ENCODE results near the gene ZNF618. TPM values are rescaled to one million over a fixed set of nuclear protein-coding genes. Genes with fewer than 3 reads are reported as not detected.
A peak's percentile ranks its signal among the peaks of the same experiment; 100 is the strongest.

The ZNF618 gene
- total RNA-seq, 1 experiment from 2014 or later, result 4.2 TPM

DNA sequence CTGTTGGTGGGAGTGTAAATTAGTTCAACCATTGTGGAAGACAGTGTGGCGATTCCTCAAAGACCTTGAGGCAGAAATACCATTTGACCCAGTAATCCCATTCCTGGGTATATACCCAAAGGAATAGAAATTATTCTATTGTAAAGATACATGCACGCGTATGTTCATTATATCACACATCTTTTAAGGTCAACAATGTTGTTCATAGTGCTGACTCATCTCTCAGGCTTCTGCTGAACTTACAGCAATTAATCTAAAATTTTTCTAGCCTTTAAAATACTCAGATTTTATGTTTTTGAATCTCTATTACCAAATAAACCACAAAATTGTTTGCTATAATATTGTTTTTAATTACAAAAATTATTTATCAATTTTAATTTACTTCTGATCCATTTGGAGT lies 38.8 kb upstream of the ZNF618 start:
- no peak overlapping the region for H3K27ac ChIP-seq (ENCODE audit: low read length)
- intact Hi-C loops (cut with micrococcal nuclease), result no loop called here
- H3K36me3 ChIP-seq (ENCODE audit: low read depth, low read length), result no peaks in the 10 kb centered on the region
- no peaks in the 10 kb centered on the region for H3K27me3 ChIP-seq (ENCODE audit: low read length)
- no peaks in the 10 kb centered on the region for H3K79me2 ChIP-seq (ENCODE audit: low read length)
- H3K4me1 ChIP-seq (ENCODE audit: insufficient read depth, low read length), result no peaks in the 10 kb centered on the region
- ChIA-PET CTCF (no interaction called here), POLR2A (ENCODE audit: unreplicated experiment) (no interaction called here)
- peak; percentile 22 for DNase-seq
- no TSS peak for BruUV-seq (replicated peaks)
- no peak for TF ChIP-seq EZH2 (IDR thresholded peaks at IDR 0.05; ENCODE audit: low read length, unreplicated experiment)
- TF ChIP-seq, protein P1, sequence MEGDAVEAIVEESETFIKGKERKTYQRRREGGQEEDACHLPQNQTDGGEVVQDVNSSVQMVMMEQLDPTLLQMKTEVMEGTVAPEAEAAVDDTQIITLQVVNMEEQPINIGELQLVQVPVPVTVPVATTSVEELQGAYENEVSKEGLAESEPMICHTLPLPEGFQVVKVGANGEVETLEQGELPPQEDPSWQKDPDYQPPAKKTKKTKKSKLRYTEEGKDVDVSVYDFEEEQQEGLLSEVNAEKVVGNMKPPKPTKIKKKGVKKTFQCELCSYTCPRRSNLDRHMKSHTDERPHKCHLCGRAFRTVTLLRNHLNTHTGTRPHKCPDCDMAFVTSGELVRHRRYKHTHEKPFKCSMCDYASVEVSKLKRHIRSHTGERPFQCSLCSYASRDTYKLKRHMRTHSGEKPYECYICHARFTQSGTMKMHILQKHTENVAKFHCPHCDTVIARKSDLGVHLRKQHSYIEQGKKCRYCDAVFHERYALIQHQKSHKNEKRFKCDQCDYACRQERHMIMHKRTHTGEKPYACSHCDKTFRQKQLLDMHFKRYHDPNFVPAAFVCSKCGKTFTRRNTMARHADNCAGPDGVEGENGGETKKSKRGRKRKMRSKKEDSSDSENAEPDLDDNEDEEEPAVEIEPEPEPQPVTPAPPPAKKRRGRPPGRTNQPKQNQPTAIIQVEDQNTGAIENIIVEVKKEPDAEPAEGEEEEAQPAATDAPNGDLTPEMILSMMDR (conservative IDR thresholded peaks at IDR 0.05; ENCODE audit: low read depth, low read length), result no peak
- TF ChIP-seq EZH2phosphoT487 (IDR thresholded peaks at IDR 0.05; ENCODE audit: borderline replicate concordance, low read length), result no peak
- no peak overlapping the region for H3K4me2 ChIP-seq (ENCODE audit: low read length)
- H4K20me1 ChIP-seq (ENCODE audit: low read length), result no peaks in the 10 kb centered on the region
- no peak for ATAC-seq
- H2AFZ ChIP-seq (ENCODE audit: low read length), result no peak overlapping the region
- H3K4me3 ChIP-seq (ENCODE audit: low read length), result no peak overlapping the region
- H3F3A ChIP-seq (ENCODE audit: low read length, unreplicated experiment), result no peaks in the 10 kb centered on the region
- H3K9me2 ChIP-seq (replicated peaks; ENCODE audit: low read length), result no peaks in the 10 kb centered on the region
- no peaks in the 10 kb centered on the region for H3K9me3 ChIP-seq (ENCODE audit: low read length)
- H3K9ac ChIP-seq (ENCODE audit: low read length), result no peak overlapping the region

DNA sequence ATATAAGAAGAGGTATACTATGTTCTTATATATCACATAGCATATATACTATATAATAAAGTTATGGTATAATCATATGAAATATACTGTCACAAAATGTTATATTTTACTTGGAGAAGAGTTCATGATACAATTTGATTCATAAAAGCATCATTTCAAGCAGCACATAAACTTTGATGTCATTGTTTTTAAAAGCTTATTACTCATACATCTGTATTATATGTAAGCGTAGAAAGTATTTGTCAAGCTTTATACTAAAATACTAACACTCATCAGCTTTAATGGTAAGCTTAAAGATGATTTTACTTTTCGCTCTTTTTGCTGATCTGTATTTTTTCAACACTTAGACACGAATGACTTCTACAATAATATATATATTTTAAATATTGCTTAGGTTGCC lies 34.0 kb upstream of the ZNF618 start:
- Histone ChIP-seq H4K20me1 (ENCODE audit: low read length) (no peaks in the 10 kb centered on the region), H3K36me3 (ENCODE audit: low read depth, low read length) (no peaks in the 10 kb centered on the region), H3K27ac (ENCODE audit: low read length) (no peak overlapping the region), H2AFZ (ENCODE audit: low read length) (no peak overlapping the region), H3K27me3 (ENCODE audit: low read length) (no peaks in the 10 kb centered on the region), H3F3A (ENCODE audit: low read length, unreplicated experiment) (no peaks in the 10 kb centered on the region), H3K79me2 (ENCODE audit: low read length) (no peaks in the 10 kb centered on the region), H3K9me2 (replicated peaks; ENCODE audit: low read length) (no peaks in the 10 kb centered on the region), H3K4me2 (ENCODE audit: low read length) (no peak overlapping the region), H3K9ac (ENCODE audit: low read length) (no peak overlapping the region), H3K4me3 (ENCODE audit: low read length) (no peak overlapping the region), H3K4me1 (ENCODE audit: insufficient read depth, low read length) (no peaks in the 10 kb centered on the region), H3K9me3 (ENCODE audit: low read length) (no peaks in the 10 kb centered on the region)
- no TSS peak for BruUV-seq (replicated peaks)
- ChIA-PET CTCF (no interaction called here), POLR2A (ENCODE audit: unreplicated experiment) (no interaction called here)
- TF ChIP-seq, protein P1 (conservative IDR thresholded peaks at IDR 0.05; ENCODE audit: low read depth, low read length), result no peak
- TF ChIP-seq EZH2 (IDR thresholded peaks at IDR 0.05; ENCODE audit: low read length, unreplicated experiment) (no peak), EZH2phosphoT487 (IDR thresholded peaks at IDR 0.05; ENCODE audit: borderline replicate concordance, low read length) (no peak)
- ATAC-seq, result no peak
- no peak for DNase-seq
- intact Hi-C loops (cut with micrococcal nuclease), result no loop called here

- H3K4me1 ChIP-seq (ENCODE audit: insufficient read depth, low read length), result no peaks in the 10 kb centered on the region
- no peaks in the 10 kb centered on the region for H3K27me3 ChIP-seq (ENCODE audit: low read length)
- no peak overlapping the region for H3K4me3 ChIP-seq (ENCODE audit: low read length)
- H3K4me2 ChIP-seq (ENCODE audit: low read length), result no peak overlapping the region
- H3K9ac ChIP-seq (ENCODE audit: low read length), result no peak overlapping the region
- no peaks in the 10 kb centered on the region for H3K79me2 ChIP-seq (ENCODE audit: low read length)
- no peak overlapping the region for H3K27ac ChIP-seq (ENCODE audit: low read length)
- H2AFZ ChIP-seq (ENCODE audit: low read length), result no peak overlapping the region
- TF ChIP-seq EZH2phosphoT487 (IDR thresholded peaks at IDR 0.05; ENCODE audit: borderline replicate concordance, low read length) (no peak), EZH2 (IDR thresholded peaks at IDR 0.05; ENCODE audit: low read length, unreplicated experiment) (no peak)
- TF ChIP-seq, protein P1 (conservative IDR thresholded peaks at IDR 0.05; ENCODE audit: low read depth, low read length), result no peak
- no peaks in the 10 kb centered on the region for H3F3A ChIP-seq (ENCODE audit: low read length, unreplicated experiment)
- BruUV-seq (replicated peaks), result no TSS peak
- ATAC-seq (no peak), DNase-seq (no peak)
- no peaks in the 10 kb centered on the region for H4K20me1 ChIP-seq (ENCODE audit: low read length)
- H3K9me3 ChIP-seq (ENCODE audit: low read length), result no peaks in the 10 kb centered on the region
- POLR2A ChIA-PET (ENCODE audit: unreplicated experiment), result no interaction called here
- CTCF ChIA-PET, result no interaction called here
- intact Hi-C loops (cut with micrococcal nuclease), result no loop called here
- H3K9me2 ChIP-seq (replicated peaks; ENCODE audit: low read length), result no peaks in the 10 kb centered on the region
- no peaks in the 10 kb centered on the region for H3K36me3 ChIP-seq (ENCODE audit: low read depth, low read length)
Measured at GRCh38 chr9:113844466-113844865, 31.6 kb upstream of the ZNF618 start.

All from PC-3 (cell line).